GM11168 (cell line): ENCODE measurements around the gene GLS2.
"Not testable (repeated sequence)": the region's sequence is repeated elsewhere in the genome, so short reads cannot be mapped to it uniquely, and the experiment has no call there.

Experiments used
- in situ Hi-C: fragments of 300-500 bp; cut with MboI; formaldehyde crosslinking; loops from one replicate; pipeline ENCODE4 v1.12.0; 2022; ENCODE audit warnings: low sequenced_read_pairs; ENCODE audit not compliant: unreplicated experiment

Gene GLS2

GRCh38 chr12:56494106-56494415 is 6.1 kb upstream of the GLS2 start:
- in situ Hi-C loops, result not testable (repeated sequence)

GRCh38 chr12:56493409-56494105 is 5.6 kb upstream of the GLS2 start:
- in situ Hi-C loops, result not testable (repeated sequence)

GRCh38 chr12:56490360-56490759 is 2.4 kb upstream of the GLS2 start:
- in situ Hi-C loops, result no loop called here

GRCh38 chr12:56487448-56488040 is 417 bp downstream of the GLS2 start:
- in situ Hi-C loops, result no loop called here

GRCh38 chr12:56486694-56487093 is 1.3 kb downstream of the GLS2 start:
- in situ Hi-C loops, result no loop called here

GRCh38 chr12:56484566-56484965 is 3.4 kb downstream of the GLS2 start:
- in situ Hi-C loops, result no loop called here

GRCh38 chr12:56479625-56480024 is 8.3 kb downstream of the GLS2 start:
- in situ Hi-C loops, result no loop called here

GRCh38 chr12:56477521-56478225 is 10.3 kb downstream of the GLS2 start:
- in situ Hi-C loops, result no loop called here

- in situ Hi-C loops, result no loop called here
Observed at GRCh38 chr12:56476972-56477432, 11.0 kb downstream of the GLS2 start.

- in situ Hi-C loops, result no loop called here
Observed at GRCh38 chr12:56476143-56476542, 11.8 kb downstream of the GLS2 start.

- in situ Hi-C loops, result no loop called here
Observed at GRCh38 chr12:56474389-56474788, 13.6 kb downstream of the GLS2 start.

- in situ Hi-C loops, result no loop called here
Observed at GRCh38 chr12:56469007-56469930, 18.7 kb downstream of the GLS2 start.

GRCh38 chr12:56468216-56469006 is 19.6 kb downstream of the GLS2 start, which contains the start of gene SPRYD4:
SPRYD4 (plus strand) TSS chr12:56468578; CDS start chr12:56468592, 14 bp downstream.
- in situ Hi-C loops, result no loop called here

- in situ Hi-C loops, result no loop called here
Observed at GRCh38 chr12:56462565-56462964, 25.4 kb downstream of the GLS2 start.

- in situ Hi-C loops, result no loop called here
Observed at GRCh38 chr12:56461235-56462159, 26.5 kb downstream of the GLS2 start.

- in situ Hi-C loops, result no loop called here
Observed at GRCh38 chr12:56457817-56458216, 30.1 kb downstream of the GLS2 start.

- in situ Hi-C loops, result no loop called here
Observed at GRCh38 chr12:56454557-56454956, 33.4 kb downstream of the GLS2 start, which contains the start of gene MIP. MIP (minus strand) TSS chr12:56454657; CDS start chr12:56454613, 44 bp downstream.

- in situ Hi-C loops, result no loop called here
Observed at GRCh38 chr12:56451147-56451546, 36.8 kb downstream of the GLS2 start.
